ENCODE measurements around the gene FNDC8.

Gene FNDC8

GRCh38 chr17:35152421-35153140 is 31.2 kb downstream of the FNDC8 start:
- TF ChIP-seq CTCF (IDR thresholded peaks at IDR 0.05; ENCODE audit: insufficient read depth, low read length, missing control alignments) = no peak
- POLR2A ChIA-PET = no interaction called here
- CTCF ChIA-PET = no interaction called here
- no peak overlapping the region for H3K4me3 ChIP-seq (ENCODE audit: low read depth, low read length)
- no peak for DNase-seq (ENCODE audit: low read depth, low spot score)

- no peak for DNase-seq (ENCODE audit: low read depth, low spot score)
Measured at GRCh38 chr17:35154196-35155165, 33.1 kb downstream of the FNDC8 start.

GRCh38 chr17:35155246-35155645 is 33.8 kb downstream of the FNDC8 start:
- no peak overlapping the region for H3K4me3 ChIP-seq (ENCODE audit: low read depth, low read length)
- TF ChIP-seq CTCF (IDR thresholded peaks at IDR 0.05; ENCODE audit: insufficient read depth, low read length, missing control alignments) = no peak
- DNase-seq (ENCODE audit: low read depth, low spot score) = no peak
- CTCF ChIA-PET = no interaction called here
- POLR2A ChIA-PET = no interaction called here

More at GRCh38 chr17:35154196-35155165, 33.1 kb downstream of the FNDC8 start:
- no peak overlapping the region for H3K4me3 ChIP-seq (ENCODE audit: low read depth, low read length)
- POLR2A ChIA-PET = no interaction called here
- CTCF ChIA-PET = no interaction called here
- no peak for TF ChIP-seq CTCF (IDR thresholded peaks at IDR 0.05; ENCODE audit: insufficient read depth, low read length, missing control alignments)

- POLR2A ChIA-PET = no interaction called here
- CTCF ChIA-PET = no interaction called here
- TF ChIP-seq CTCF (IDR thresholded peaks at IDR 0.05; ENCODE audit: insufficient read depth, low read length, missing control alignments) = no peak
- DNase-seq (ENCODE audit: low read depth, low spot score) = no peak
- H3K4me3 ChIP-seq (ENCODE audit: low read depth, low read length) = no peak overlapping the region
Measured at GRCh38 chr17:35159940-35160339, 38.5 kb downstream of the FNDC8 start.

- H3K4me3 ChIP-seq (ENCODE audit: low read depth, low read length) = no peak overlapping the region
- TF ChIP-seq CTCF (IDR thresholded peaks at IDR 0.05; ENCODE audit: insufficient read depth, low read length, missing control alignments) = no peak
- no peak for DNase-seq (ENCODE audit: low read depth, low spot score)
- CTCF ChIA-PET = interaction anchor here (0.9 kb wide), 1 partner anchor 10 kb away, joined by 3 read pairs; no protein-coding TSS in a partner anchor
- POLR2A ChIA-PET = no interaction called here
Measured at GRCh38 chr17:35160354-35161201, 39.2 kb downstream of the FNDC8 start.
